ENCODE data around the gene DBN1.

DNA sequence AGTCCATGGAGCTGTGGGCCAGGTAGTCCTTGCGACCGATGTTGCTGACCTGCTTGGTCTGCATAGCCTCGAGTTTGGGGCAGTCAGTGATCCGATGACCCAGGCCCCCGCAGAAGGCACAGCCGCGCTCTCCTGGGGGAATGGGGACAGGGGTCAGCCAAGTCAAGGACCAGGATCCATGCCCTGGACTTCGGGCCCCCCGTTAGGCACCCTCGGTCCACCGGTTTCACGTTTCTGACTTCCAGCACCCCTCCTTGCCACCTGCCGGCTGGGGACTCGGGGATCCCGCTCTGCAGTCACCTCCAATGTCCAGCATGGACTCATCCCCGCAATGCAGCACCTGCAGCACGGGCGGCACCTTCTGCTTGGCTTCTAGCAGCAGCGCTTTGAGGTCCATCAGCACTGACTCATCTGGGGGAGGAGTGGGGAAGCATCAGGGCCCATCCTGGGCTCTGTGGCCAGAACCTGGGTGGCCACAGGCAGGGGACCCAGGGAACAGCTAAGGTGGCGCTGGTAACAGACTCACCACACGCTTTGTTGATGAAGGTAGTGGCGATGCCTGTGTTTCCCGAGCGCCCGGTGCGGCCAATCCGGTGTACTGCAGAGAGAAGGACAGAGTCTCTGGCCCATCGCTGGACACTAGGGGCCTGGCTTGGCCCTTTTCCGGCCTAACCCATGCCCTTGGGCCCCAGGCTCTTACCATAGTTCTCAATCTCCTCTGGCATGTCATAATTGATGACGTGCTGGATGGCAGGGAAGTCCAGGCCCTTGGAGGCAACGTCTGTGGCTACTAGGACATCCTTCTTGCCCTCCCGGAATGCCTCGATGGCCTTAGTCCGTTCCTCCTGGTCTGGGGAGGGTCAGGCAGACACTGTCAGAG is 38.6 kb upstream of the DBN1 start:
- no peak for TF ChIP-seq CTCF (IDR thresholded peaks at IDR 0.05)
- no peak for TF ChIP-seq EZH2 (IDR thresholded peaks at IDR 0.05; ENCODE audit: borderline replicate concordance, insufficient read depth, low read depth, low read length, poor library complexity, severe bottlenecking)

Data from B cell (primary cell).